ENCODE results near the gene TRPC5OS.

DNA sequence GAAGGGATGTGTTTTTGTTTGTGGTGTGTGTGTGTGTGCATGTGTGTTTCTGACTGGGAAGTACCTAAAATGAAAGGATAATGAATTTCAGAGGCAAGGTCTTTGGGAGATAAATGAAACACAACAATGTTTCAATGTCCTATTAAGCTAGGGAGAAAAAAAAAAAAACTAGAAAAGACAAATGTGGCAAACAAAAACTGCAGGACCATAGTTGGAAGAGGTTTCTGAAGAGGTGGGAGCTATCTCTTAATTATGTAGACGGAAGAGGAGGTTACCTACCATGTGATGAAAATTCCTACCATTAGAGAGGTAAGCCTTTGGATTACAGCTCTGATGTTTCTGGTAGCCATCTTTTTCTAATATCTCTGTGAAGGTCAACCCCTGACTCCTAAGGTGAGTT, at the start of gene TRPC5OS:
- TF ChIP-seq EZH2 (IDR thresholded peaks at IDR 0.05; ENCODE audit: low read length, unreplicated experiment) (no peak), EZH2phosphoT487 (IDR thresholded peaks at IDR 0.05; ENCODE audit: borderline replicate concordance, low read length) (no peak)
- TF ChIP-seq, protein P1, sequence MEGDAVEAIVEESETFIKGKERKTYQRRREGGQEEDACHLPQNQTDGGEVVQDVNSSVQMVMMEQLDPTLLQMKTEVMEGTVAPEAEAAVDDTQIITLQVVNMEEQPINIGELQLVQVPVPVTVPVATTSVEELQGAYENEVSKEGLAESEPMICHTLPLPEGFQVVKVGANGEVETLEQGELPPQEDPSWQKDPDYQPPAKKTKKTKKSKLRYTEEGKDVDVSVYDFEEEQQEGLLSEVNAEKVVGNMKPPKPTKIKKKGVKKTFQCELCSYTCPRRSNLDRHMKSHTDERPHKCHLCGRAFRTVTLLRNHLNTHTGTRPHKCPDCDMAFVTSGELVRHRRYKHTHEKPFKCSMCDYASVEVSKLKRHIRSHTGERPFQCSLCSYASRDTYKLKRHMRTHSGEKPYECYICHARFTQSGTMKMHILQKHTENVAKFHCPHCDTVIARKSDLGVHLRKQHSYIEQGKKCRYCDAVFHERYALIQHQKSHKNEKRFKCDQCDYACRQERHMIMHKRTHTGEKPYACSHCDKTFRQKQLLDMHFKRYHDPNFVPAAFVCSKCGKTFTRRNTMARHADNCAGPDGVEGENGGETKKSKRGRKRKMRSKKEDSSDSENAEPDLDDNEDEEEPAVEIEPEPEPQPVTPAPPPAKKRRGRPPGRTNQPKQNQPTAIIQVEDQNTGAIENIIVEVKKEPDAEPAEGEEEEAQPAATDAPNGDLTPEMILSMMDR (conservative IDR thresholded peaks at IDR 0.05; ENCODE audit: low read depth, low read length): no peak

Data from PC-3 (cell line).